HepG2 (cell line): ENCODE results near the gene TEDC1. TPM values are rescaled to one million over a fixed set of nuclear protein-coding genes. Genes with fewer than 3 reads are reported as not detected.

ENCODE experiments used
- ATAC-seq: fragments of 200-7000 bp; cut with Tn5 transposase; 3 replicates; pipeline ENCODE4 v1.9.1; 2020; ENCODE audit warnings: mild to moderate bottlenecking, moderate library complexity
- BruUV-seq: library from RNA; stranded (reverse); fragments of 400-500 nt; replicated peaks from 2 replicates; lab custom pipeline; 2021; lab: Mats Ljungman, UMichigan
- CTCF ChIA-PET: fragments of 300-600 bp; formaldehyde crosslinking; extraction: SDS; loops from one replicate; lab custom pipeline; 2021; ENCODE audit warnings: low total read pairs, inconsistent platforms, low intra/inter-chr PET ratio; lab: Yijun Ruan, JAX
- POLR2A ChIA-PET: fragments of 350-600 bp; sonication (Branson Sonifier 250); formaldehyde crosslinking; loops from one replicate; lab custom pipeline; 2020; ENCODE audit warnings: antibody characterized with exemption, inconsistent platforms; lab: Yijun Ruan, JAX
- DNase-seq: peaks from one replicate; pipeline ENCODE4 v3.0.0-alpha.2; 2015; ENCODE audit warnings: low spot score
- FAIRE-seq: peaks from 3 replicates; lab custom pipeline; 2011; peaks lifted over from hg19 to GRCh38; lab: Jason Lieb, UNC
- H2AFZ ChIP-seq: one replicate; pipeline ENCODE4 v1.6.1; 2011; ENCODE audit warnings: low read length, inconsistent platforms
- H3K27ac ChIP-seq: fragments of 300-600 bp; 3 replicates; pipeline ENCODE4 v1.8.0; 2011; ENCODE audit warnings: mixed run types, mild to moderate bottlenecking, mixed read lengths, low read length, inconsistent platforms; ENCODE audit not compliant: insufficient read depth; ENCODE audit errors: extremely low read length
- H3K27me3 ChIP-seq, 2 experiments: fragments of 200-600 bp in 1 of 2; 2 replicates in 1 of 2; 3 replicates in 1 of 2; pipeline versions ENCODE4 v1.6.0 to v1.8.0; 2011; ENCODE audit warnings: low read length in 2 of 2, mild to moderate bottlenecking in 2 of 2, moderate library complexity in 2 of 2, inconsistent platforms in 1 of 2; ENCODE audit not compliant: insufficient read depth in 2 of 2, control insufficient read depth in 1 of 2
- H3K36me3 ChIP-seq, 2 experiments: fragments of 200-600 bp in 1 of 2; replicated peaks in 1 of 2; 2 replicates in 1 of 2; 3 replicates in 1 of 2; pipeline versions ENCODE4 v1.5.1 to v1.8.0; 2011; ENCODE audit warnings: low read length in 2 of 2, inconsistent platforms in 1 of 2; ENCODE audit not compliant: insufficient read depth in 2 of 2, control insufficient read depth in 1 of 2
- H3K4me1 ChIP-seq: 2 replicates; pipeline ENCODE4 v1.5.1; 2012; ENCODE audit warnings: low read length, inconsistent platforms; ENCODE audit not compliant: insufficient read depth
- H3K4me2 ChIP-seq: 2 replicates; pipeline ENCODE4 v1.6.0; 2011; ENCODE audit warnings: low read depth, low read length, inconsistent platforms
- H3K4me3 ChIP-seq, 3 experiments: fragments of 200-600 bp in 1 of 3; sonication (generic), shearing (Covaris generic) in 1 of 3; replicated peaks in 1 of 3; 2 replicates each; pipeline ENCODE4 v1.5.1; 2011 to 2016; ENCODE audit warnings: low read length in 3 of 3, inconsistent platforms in 2 of 3, low read depth in 2 of 3, mild to moderate bottlenecking in 2 of 3, control low read depth in 1 of 3, mixed read lengths in 1 of 3; ENCODE audit not compliant: insufficient read depth in 1 of 3
- H3K79me2 ChIP-seq: one replicate; pipeline ENCODE4 v1.6.1; 2011; ENCODE audit warnings: low read length, inconsistent platforms; ENCODE audit not compliant: insufficient read depth
- H3K9ac ChIP-seq: 2 replicates; pipeline ENCODE4 v1.6.0; 2011; ENCODE audit warnings: mild to moderate bottlenecking, low read depth, low read length, inconsistent platforms; ENCODE audit not compliant: insufficient read depth
- H3K9me3 ChIP-seq: 2 replicates; pipeline ENCODE4 v1.5.1; 2012; ENCODE audit warnings: mild to moderate bottlenecking, low read length
- H4K20me1 ChIP-seq: 2 replicates; pipeline ENCODE4 v1.6.0; 2011; ENCODE audit warnings: inconsistent platforms, mild to moderate bottlenecking, low read length, moderate library complexity; ENCODE audit not compliant: insufficient read depth
- ARHGAP35 ChIP-seq: sonication (generic); formaldehyde crosslinking; IDR thresholded peaks from 2 replicates; pipeline ENCODE4 v1.9.0; 2022; ENCODE audit warnings: mild to moderate bottlenecking, inconsistent platforms, moderate library complexity, missing genetic modification reagents, borderline replicate concordance
- CHCHD3 ChIP-seq: sonication (generic); formaldehyde crosslinking; IDR thresholded peaks from 2 replicates; pipeline ENCODE4 v1.8.0; 2022; ENCODE audit warnings: mild to moderate bottlenecking, missing genetic modification reagents, moderate library complexity
- E2F2 ChIP-seq: sonication (generic); formaldehyde crosslinking; IDR thresholded peaks from 2 replicates; pipeline ENCODE4 v1.4.0; 2020; ENCODE audit warnings: missing genetic modification reagents, borderline replicate concordance
- FOXK1 ChIP-seq: sonication (generic); formaldehyde crosslinking; IDR thresholded peaks from 2 replicates; pipeline ENCODE4 v1.4.0; 2020; ENCODE audit warnings: low read depth, missing genetic modification reagents, borderline replicate concordance
- HNRNPL ChIP-seq: fragments of 200-400 bp; formaldehyde crosslinking; IDR thresholded peaks from 2 replicates; pipeline ENCODE4 v1.6.1; 2017; ENCODE audit warnings: mild to moderate bottlenecking, low read depth, low read length
- IKZF4 ChIP-seq: sonication (generic); formaldehyde crosslinking; IDR thresholded peaks from 2 replicates; pipeline ENCODE4 v1.5.1; 2020; ENCODE audit warnings: borderline replicate concordance, mild to moderate bottlenecking, low read depth, missing genetic modification reagents; ENCODE audit errors: not compliant biosample characterization
- ZEB1 ChIP-seq: IDR thresholded peaks from 2 replicates; pipeline ENCODE4 v1.6.1; 2012; ENCODE audit warnings: mild to moderate bottlenecking, low read depth, inconsistent platforms; ENCODE audit not compliant: insufficient replicate concordance
- ZFP1 ChIP-seq: IDR thresholded peaks from 2 replicates; pipeline ENCODE4 v1.6.1; 2016
- ZNF326 ChIP-seq: sonication (generic); formaldehyde crosslinking; IDR thresholded peaks from 2 replicates; pipeline ENCODE4 v1.4.0; 2020; ENCODE audit warnings: missing genetic modification reagents, borderline replicate concordance
- ZNF34 ChIP-seq: sonication (generic); formaldehyde crosslinking; IDR thresholded peaks from 2 replicates; pipeline ENCODE4 v1.4.0; 2020; ENCODE audit warnings: mild to moderate bottlenecking, missing genetic modification reagents, borderline replicate concordance
- ZNF781 ChIP-seq: sonication (generic); formaldehyde crosslinking; IDR thresholded peaks from 2 replicates; pipeline ENCODE4 v1.5.1; 2020; ENCODE audit warnings: borderline replicate concordance, mild to moderate bottlenecking, missing genetic modification reagents; ENCODE audit errors: not compliant biosample characterization
- WGBS: methylation state at CpG from one replicate; pipeline ENCODE4 v1.1.6; 2017; ENCODE audit warnings: low lambda C conversion rate; 5-methylcytosine and 5-hydroxymethylcytosine counted together
- in situ Hi-C: cut with HindIII; loops from 2 replicates; pipeline ENCODE4 v1.10.0; 2017; ENCODE audit warnings: low pct_unique_long_range_greater_than_20kb; ENCODE audit not compliant: extremely low pct_ligation_motif_present
- intact Hi-C: fragments of 100-400 bp; cut with micrococcal nuclease; formaldehyde crosslinking; loops from one replicate; pipeline ENCODE4 v1.10.0; 2022; ENCODE audit not compliant: unreplicated experiment
- polyA plus RNA-seq, 8 experiments: library from polyadenylated mRNA; depleted of rRNA in 3 of 8; stranded (reverse) in 7 of 8; unstranded in 1 of 8; fragments of >200 nt; fragmentation: Illumina TruSeq in 4 of 8; extraction: Trizol in 4 of 8; gene quantifications; 2 replicates each; pipeline versions ENCODE4 v1.2.1 to v1.2.3, GENCODE V29; 2011 to 2016; ENCODE audit warnings: low read depth in 4 of 8, missing spikeins in 1 of 8, mixed read lengths in 1 of 8; ENCODE audit not compliant: insufficient read depth in 1 of 8
- total RNA-seq, 5 experiments: library from RNA; depleted of rRNA; stranded (reverse); fragments of >200 nt; fragmentation: Illumina TruSeq; extraction: Trizol; gene quantifications; 2 replicates each; pipeline ENCODE4 v1.2.3, GENCODE V29; 2016; ENCODE audit warnings: low read depth in 1 of 5

TEDC1 gene
- total and polyA plus RNA-seq, 2 of the 13 experiments (the other 11 are each of a cell fraction or from before 2014, with no cell fraction given) = 5.7 to 27.4 TPM

- no peak for TF ChIP-seq ZNF34 (CRISPR knock-in tag)
- TF ChIP-seq CHCHD3 = no peak
- no peak for TF ChIP-seq ZNF326 (CRISPR knock-in tag)
- TF ChIP-seq ZEB1 = no peak
- TF ChIP-seq IKZF4 (CRISPR knock-in tag) = no peak
- TF ChIP-seq FOXK1 = no peak
- TF ChIP-seq ZNF781 = no peak
- no peak for TF ChIP-seq ARHGAP35
- TF ChIP-seq E2F2 (CRISPR knock-in tag) = no peak
These were observed 12.4 kb upstream of the TEDC1 start (continued) for GRCh38 chr14:105478398-105479251.

GRCh38 chr14:105479431-105480158 lies 11.5 kb upstream of the TEDC1 start:
- Histone ChIP-seq H3K27me3 (peaks cover 2 to 24% of the 10 kb centered on the region in 2 experiments; a peak in 4 of 5 replicates), H3K79me2 (no peaks in the 10 kb centered on the region), H3K4me1 (peaks cover 58% of the 10 kb centered on the region), H3K9ac (no peak overlapping the region), H3K4me2 (no peak overlapping the region), H2AFZ (no peak overlapping the region), H3K36me3 (no peaks in the 10 kb centered on the region), H3K4me3 (no peak overlapping the region), H3K9me3 (no peaks in the 10 kb centered on the region), H4K20me1 (no peaks in the 10 kb centered on the region), H3K27ac (no peak overlapping the region)
- ChIA-PET CTCF (no interaction called here), POLR2A (no interaction called here)
- DNase-seq (no peak), FAIRE-seq (no peak), ATAC-seq (no peak)
- intact Hi-C loops (loop anchor here (2.0 kb wide), 1 partner anchor 49 kb away; no protein-coding TSS in a partner anchor), in situ Hi-C loops (no loop called here)
- 92% methylated on average over 22 of the region's 34 CpGs for WGBS
- TF ChIP-seq HNRNPL (0 out of 2 replicates have a peak, but pooled peaks have one; percentile 37), ZFP1 (CRISPR knock-in tag) (no peak)
- BruUV-seq = no TSS peak
